Upper lobe of right lung (tissue), 1 donor: Measurements from ENCODE around the gene GTF2B. TPM values are rescaled to one million over a fixed set of nuclear protein-coding genes. Genes with fewer than 3 reads are reported as not detected.

Experiments used
- ATAC-seq: fragments of 200-7000 bp; cut with Tn5 transposase; one replicate; pipeline ENCODE4 v1.9.1; 2020; ENCODE audit warnings: mild to moderate bottlenecking, moderate library complexity
- DNase-seq: peaks from one replicate; pipeline ENCODE4 v3.0.0-alpha.2; 2020
- H3K27ac ChIP-seq: fragments of 200-600 bp; one replicate; pipeline ENCODE4 v1.8.0; 2022
- H3K27me3 ChIP-seq: fragments of 200-600 bp; one replicate; pipeline ENCODE4 v1.8.0; 2022; ENCODE audit warnings: mild to moderate bottlenecking
- H3K36me3 ChIP-seq: fragments of 200-600 bp; one replicate; pipeline ENCODE4 v1.8.0; 2022
- H3K4me1 ChIP-seq: fragments of 200-600 bp; one replicate; pipeline ENCODE4 v1.8.0; 2022
- H3K4me3 ChIP-seq: fragments of 200-600 bp; one replicate; pipeline ENCODE4 v1.8.0; 2022; ENCODE audit warnings: mild to moderate bottlenecking
- H3K9me3 ChIP-seq: fragments of 200-600 bp; one replicate; pipeline ENCODE4 v1.8.0; 2022
- CTCF ChIP-seq: fragments of 200-600 bp; IDR thresholded peaks from one replicate; pipeline ENCODE4 v1.8.0; 2022; ENCODE audit warnings: antibody characterized with exemption
- intact Hi-C: fragments of 100-400 bp; cut with DNase I; formaldehyde crosslinking; loops from one replicate; pipeline ENCODE4 v1.11.0; 2022
- total RNA-seq: library from RNA; stranded (reverse); fragmentation: NEBNext Ultra II Directional; extraction: Animal tissue kit (Norgen Biotek cat#: 25700); gene quantifications from one replicate; pipeline ENCODE4 v1.2.1, GENCODE V29; 2021
- donor health status: DM: no; HTN: yes; CAD: no; lungs with severe emphysema.

Gene GTF2B
- total RNA-seq, 1 donor from 2014 or later: 20.8 TPM

- peaks cover 33% of the 10 kb centered on the region for H3K4me1 ChIP-seq
- ATAC-seq: no peak
Measured at GRCh38 chr1:88878731-88879130, 12.6 kb downstream of the GTF2B start.

GRCh38 chr1:88877911-88878310, 13.5 kb downstream of the GTF2B start:
- H3K4me1 ChIP-seq: peaks cover 35% of the 10 kb centered on the region
- no peak for ATAC-seq
- intact Hi-C loops: no loop called here

More at GRCh38 chr1:88878731-88879130, 12.6 kb downstream of the GTF2B start:
- Histone ChIP-seq H3K27me3 (no peaks in the 10 kb centered on the region), H3K36me3 (peaks cover 36% of the 10 kb centered on the region), H3K9me3 (no peaks in the 10 kb centered on the region), H3K4me3 (no peak overlapping the region), H3K27ac (no peak overlapping the region)
- intact Hi-C loops: no loop called here
- no peak for TF ChIP-seq CTCF
- no peak for DNase-seq

DNA sequence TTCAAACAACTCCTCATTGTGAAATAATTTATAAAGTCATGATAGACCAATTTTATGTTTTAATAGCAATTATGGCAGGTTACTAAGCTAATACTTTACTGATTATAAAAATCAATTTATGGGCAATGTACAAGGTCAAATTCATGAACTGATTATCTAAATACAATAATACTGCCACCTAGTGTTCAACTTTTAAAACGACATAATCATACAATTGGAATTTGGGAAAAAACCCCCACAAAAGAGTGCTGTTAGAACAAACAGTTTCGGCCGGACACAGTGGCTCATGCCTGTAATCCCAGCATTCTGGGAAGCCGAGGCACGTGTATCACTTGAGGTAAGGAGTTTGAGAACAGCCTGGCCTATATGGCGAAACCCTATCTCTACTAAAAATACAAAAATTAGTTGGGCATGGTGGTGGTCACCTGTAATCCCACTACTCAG, 14.0 kb downstream of the GTF2B start:
- no peak overlapping the region for H3K27ac ChIP-seq
- intact Hi-C loops: no loop called here
- peak; percentile 58 for TF ChIP-seq CTCF
- ATAC-seq (no peak), DNase-seq (no peak)
- H3K4me1 ChIP-seq: peaks cover 30% of the 10 kb centered on the region
- peaks cover 23% of the 10 kb centered on the region for H3K36me3 ChIP-seq
- H3K9me3 ChIP-seq: no peaks in the 10 kb centered on the region
- H3K27me3 ChIP-seq: no peaks in the 10 kb centered on the region
- H3K4me3 ChIP-seq: no peak overlapping the region

More at GRCh38 chr1:88877911-88878310, 13.5 kb downstream of the GTF2B start:
- Histone ChIP-seq H3K36me3 (peaks cover 28% of the 10 kb centered on the region), H3K27me3 (no peaks in the 10 kb centered on the region), H3K9me3 (no peaks in the 10 kb centered on the region), H3K27ac (no peak overlapping the region), H3K4me3 (no peak overlapping the region)
- no peak for TF ChIP-seq CTCF
- DNase-seq: no peak

DNA sequence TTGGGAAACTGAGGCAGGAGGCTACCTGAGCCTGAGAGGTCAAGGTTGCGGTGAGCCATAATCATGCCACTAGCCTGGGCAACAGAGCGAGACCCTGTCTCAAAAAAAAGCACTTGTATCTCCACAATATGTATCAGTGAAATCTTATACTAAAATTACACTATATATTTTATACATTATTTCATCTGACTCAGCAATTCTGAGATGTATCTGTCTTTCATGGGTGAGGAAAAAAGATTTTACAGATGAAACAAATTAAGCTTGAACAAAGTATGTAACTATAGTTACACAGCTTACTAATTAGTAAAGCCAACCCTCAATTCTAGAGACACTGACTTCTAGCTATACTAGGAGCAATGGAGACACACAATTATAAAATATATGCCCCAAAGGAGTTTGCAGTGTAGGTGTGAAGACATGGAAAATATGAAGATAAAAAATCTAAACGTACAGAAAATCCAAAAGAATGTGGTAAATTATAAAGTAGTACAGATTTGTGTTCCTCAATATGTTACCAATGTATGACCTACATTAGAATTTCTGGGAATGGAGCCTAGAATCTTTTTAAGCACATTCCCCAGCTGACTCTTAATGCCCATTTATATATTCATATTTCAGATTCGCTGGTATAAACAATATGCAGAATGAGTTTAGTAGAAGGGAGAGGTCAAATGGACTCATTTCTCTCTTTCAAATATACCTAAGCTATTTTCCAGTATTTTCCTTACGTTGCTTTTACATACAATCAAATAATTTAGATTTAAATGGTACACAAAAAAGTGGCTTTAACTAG, 14.6 kb downstream of the GTF2B start:
- ATAC-seq (no peak), DNase-seq (no peak)
- intact Hi-C loops: no loop called here
- peaks cover 27% of the 10 kb centered on the region for H3K4me1 ChIP-seq
- H3K27ac ChIP-seq: no peak overlapping the region
- H3K4me3 ChIP-seq: no peak overlapping the region
- no peaks in the 10 kb centered on the region for H3K27me3 ChIP-seq
- H3K36me3 ChIP-seq: peaks cover 16% of the 10 kb centered on the region
- H3K9me3 ChIP-seq: no peaks in the 10 kb centered on the region
- TF ChIP-seq CTCF: no peak

DNA sequence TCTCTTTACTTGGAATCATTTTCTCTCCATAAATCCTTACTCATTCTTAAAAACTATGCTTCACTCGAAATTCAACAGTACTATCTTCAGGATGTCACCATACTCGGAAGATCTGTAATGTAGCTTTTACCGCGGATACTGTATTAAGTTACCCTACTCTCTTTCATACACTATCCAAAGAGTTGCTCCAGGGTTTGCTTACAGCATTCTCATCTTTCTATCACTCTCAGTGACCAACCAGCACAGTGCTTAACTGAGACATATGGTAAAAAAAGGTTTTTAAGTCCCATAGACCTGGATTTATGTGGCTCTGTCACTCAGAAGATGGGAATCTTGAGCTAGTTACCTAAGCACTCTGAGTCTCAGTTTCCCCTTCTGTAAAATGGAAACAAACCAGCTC, 15.8 kb downstream of the GTF2B start:
- H3K27ac ChIP-seq: no peak overlapping the region
- H3K27me3 ChIP-seq: no peaks in the 10 kb centered on the region
- peaks cover 5% of the 10 kb centered on the region for H3K36me3 ChIP-seq
- DNase-seq: no peak
- H3K4me3 ChIP-seq: no peak overlapping the region
- no peak for ATAC-seq
- H3K9me3 ChIP-seq: no peaks in the 10 kb centered on the region
- H3K4me1 ChIP-seq: peaks cover 27% of the 10 kb centered on the region
- intact Hi-C loops: no loop called here
- no peak for TF ChIP-seq CTCF
